Gastrocnemius medialis (tissue), 4 donors: Measurements from ENCODE around the gene DOCK4.

Experiments used
- CTCF ChIP-seq, 5 experiments: fragments of 450-650 bp in 3 of 5; fragments of 200-600 bp in 2 of 5; sonication (generic) in 2 of 5; IDR thresholded peaks in 4 of 5; conservative IDR thresholded peaks in 1 of 5; 1 replicate in 4 of 5; 2 replicates in 1 of 5; pipeline ENCODE4 v1.5.1; 2016 to 2019; ENCODE audit warnings: antibody characterized with exemption in 5 of 5, mild to moderate bottlenecking in 3 of 5, moderate library complexity in 3 of 5
- POLR2A ChIP-seq, 2 donors: fragments of 450-650 bp; IDR thresholded peaks; one replicate each; pipeline ENCODE4 v1.6.1; 2017; ENCODE audit warnings: antibody characterized with exemption in 2 of 2, mild to moderate bottlenecking in 2 of 2, moderate library complexity in 2 of 2

GRCh38 chr7:112201839-112202238, 4.4 kb downstream of the DOCK4 start:
- TF ChIP-seq CTCF (IDR thresholded peaks at IDR 0.05 in 4 of 5, conservative IDR thresholded peaks at IDR 0.05 in 1 of 5): no peak
- no peak for TF ChIP-seq POLR2A (IDR thresholded peaks at IDR 0.05)
